ENCODE measurements around the gene TANC1.
A peak's percentile ranks its signal among the peaks of the same experiment; 100 is the strongest.

TANC1 gene

DNA sequence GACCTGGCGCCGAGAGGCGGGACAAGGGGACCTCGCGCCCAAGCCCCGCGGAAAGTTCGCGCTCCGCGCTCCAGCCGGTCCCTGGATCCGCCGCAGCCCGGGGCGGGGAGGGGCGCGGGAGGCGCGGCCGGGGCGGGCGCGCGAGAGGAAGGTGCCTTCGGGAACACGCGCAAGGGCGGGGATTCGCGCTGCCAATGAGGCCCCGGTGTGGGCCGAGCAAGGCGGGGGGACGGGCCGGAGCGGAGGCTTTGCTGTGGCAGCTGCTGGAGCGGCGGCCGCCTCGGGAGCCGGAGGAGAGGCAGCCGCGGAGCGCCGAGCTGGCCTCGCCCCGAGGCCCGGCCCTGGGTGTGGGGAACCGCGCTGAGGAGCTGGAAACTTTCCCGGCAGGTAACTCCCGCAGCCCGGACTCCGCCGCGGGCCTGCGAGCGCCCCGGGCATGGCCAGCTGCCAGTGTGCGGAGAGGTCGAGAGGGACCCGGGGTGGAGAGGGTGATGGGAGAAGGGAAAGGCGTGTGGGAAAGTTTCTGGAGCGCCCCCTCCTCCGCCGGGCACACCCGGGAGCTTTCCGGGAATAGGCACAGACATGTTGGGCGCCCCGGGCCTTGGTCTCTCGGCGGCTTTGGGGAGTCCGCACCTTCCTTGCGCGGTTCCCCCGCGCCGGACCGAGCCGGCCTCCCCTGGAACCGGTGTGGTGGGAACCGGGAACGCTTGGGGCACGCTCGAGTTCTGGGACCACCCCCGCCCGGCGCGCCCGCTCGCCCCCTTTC is at the start of gene TANC1:
Gene TANC1 (plus strand): TSS at position 245 of the 766 bp plus-strand sequence. CDS start 97,271 bp downstream, outside the sequence.
- peak; percentile 1 to 3 for DNase-seq (ENCODE audit: extremely low read depth in 1 of 2, low read depth in 1 of 2)

GRCh38 chr2:158921599-158922408 is 46.6 kb upstream of the TANC1 start:
- no peak for DNase-seq (ENCODE audit: extremely low read depth in 1 of 2, low read depth in 1 of 2)

DNA sequence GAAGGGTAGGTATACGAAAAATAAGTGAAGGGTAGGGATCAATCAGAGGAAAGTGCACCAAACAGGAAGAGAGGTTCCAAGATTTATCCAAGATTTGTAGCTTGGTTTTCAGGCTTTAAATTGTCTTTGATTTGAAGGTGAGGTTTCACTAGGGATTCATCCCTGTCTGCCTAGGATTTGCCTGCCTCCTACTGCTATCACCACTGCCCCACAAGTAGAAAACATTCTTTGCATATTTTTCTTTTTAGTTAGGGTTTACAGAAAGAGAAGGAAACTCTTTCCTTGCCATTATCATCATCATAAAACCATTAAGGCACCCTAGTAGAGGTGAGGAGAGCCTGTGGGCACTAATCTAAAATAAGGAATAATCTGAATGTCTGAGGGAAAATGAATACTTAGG is 45.8 kb upstream of the TANC1 start:
- no peak for DNase-seq (ENCODE audit: extremely low read depth in 1 of 2, low read depth in 1 of 2)

- DNase-seq (ENCODE audit: extremely low read depth in 1 of 2, low read depth in 1 of 2) = no peak
These were observed 45.3 kb upstream of the TANC1 start for GRCh38 chr2:158923180-158923594.

- DNase-seq (ENCODE audit: extremely low read depth in 1 of 2, low read depth in 1 of 2) = no peak
These were observed 44.8 kb upstream of the TANC1 start for GRCh38 chr2:158923641-158924040.

GRCh38 chr2:158926478-158926948 is 41.9 kb upstream of the TANC1 start:
- DNase-seq (ENCODE audit: extremely low read depth in 1 of 2, low read depth in 1 of 2) = no peak

DNA sequence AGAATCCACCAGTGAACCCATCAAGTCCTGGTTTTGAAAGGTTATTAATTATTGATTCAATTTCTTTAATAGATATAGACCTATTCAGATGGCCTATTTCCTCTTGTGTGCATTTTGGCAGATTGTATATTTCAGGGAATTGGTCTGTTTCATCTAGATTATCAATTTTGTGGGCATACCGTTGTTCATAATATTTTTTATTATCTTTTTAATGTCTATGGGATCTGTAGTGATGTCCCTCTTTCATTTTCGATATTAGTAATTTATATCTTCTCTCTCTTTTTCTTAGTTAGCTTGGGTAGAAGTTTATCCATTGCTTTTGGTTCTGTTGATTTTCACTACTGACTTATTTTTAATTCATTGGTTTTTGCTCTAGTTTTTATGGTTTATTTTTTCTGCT is 39.9 kb upstream of the TANC1 start:
- no peak for DNase-seq (ENCODE audit: extremely low read depth in 1 of 2, low read depth in 1 of 2)

GRCh38 chr2:158928965-158929364 is 39.5 kb upstream of the TANC1 start:
- no peak for DNase-seq (ENCODE audit: extremely low read depth in 1 of 2, low read depth in 1 of 2)

GRCh38 chr2:158931572-158931971 is 36.9 kb upstream of the TANC1 start:
- no peak for DNase-seq (ENCODE audit: extremely low read depth in 1 of 2, low read depth in 1 of 2)

DNA sequence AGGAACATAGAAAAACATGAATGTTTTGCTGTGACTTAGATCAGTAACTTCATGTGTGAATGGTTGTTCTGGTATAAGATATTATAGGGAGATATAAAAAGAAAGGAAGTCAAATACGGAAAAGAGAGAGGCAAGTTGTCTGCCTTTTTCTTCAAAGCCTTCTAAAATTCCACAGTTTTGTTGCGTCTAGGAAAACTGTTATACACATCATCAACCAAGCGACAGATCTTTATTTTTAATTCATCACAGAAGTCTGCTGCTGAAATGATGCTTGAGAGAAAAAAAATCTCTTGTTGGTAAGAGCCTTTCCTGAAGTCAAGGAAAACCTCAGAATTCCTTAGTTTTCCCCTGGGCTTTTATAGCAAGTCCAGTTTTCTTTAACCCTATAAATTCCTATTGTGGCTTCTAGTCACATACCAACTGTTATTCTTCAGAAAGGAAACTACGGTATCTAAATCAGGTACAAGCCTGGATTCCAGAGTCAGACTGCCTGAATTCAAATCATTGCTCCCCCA is 36.3 kb upstream of the TANC1 start:
- DNase-seq (ENCODE audit: extremely low read depth in 1 of 2, low read depth in 1 of 2) = no peak

GRCh38 chr2:158934170-158934569 is 34.3 kb upstream of the TANC1 start:
- no peak for DNase-seq (ENCODE audit: extremely low read depth in 1 of 2, low read depth in 1 of 2)

GRCh38 chr2:158935617-158936016 is 32.8 kb upstream of the TANC1 start:
- DNase-seq (ENCODE audit: extremely low read depth in 1 of 2, low read depth in 1 of 2) = no peak

GRCh38 chr2:158936978-158937377 is 31.5 kb upstream of the TANC1 start:
- DNase-seq (ENCODE audit: extremely low read depth in 1 of 2, low read depth in 1 of 2) = no peak

- DNase-seq (ENCODE audit: extremely low read depth in 1 of 2, low read depth in 1 of 2) = no peak
These were observed 28.1 kb upstream of the TANC1 start for GRCh38 chr2:158940356-158940755.

DNA sequence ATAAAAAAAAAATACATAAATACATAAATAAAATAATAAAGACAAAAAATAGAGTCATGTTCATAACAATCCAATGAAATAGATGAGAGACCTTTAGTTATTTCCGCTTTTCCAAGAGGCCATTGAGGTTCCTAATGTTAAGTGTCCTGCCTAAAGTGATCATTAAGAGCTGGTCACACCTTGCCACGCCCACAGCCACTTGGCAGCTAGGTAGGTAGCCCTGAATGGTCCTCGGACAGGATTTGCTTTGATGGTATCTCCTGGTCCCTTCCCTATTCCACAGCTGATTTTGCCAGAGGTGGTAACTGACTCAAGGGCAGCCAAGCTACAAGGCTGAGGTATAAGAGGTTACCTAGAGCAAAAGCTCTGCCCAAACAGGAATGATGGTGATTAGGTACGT is 24.5 kb upstream of the TANC1 start:
- no peak for DNase-seq (ENCODE audit: extremely low read depth in 1 of 2, low read depth in 1 of 2)

GRCh38 chr2:158948964-158949699 is 19.3 kb upstream of the TANC1 start:
- no peak for DNase-seq (ENCODE audit: extremely low read depth in 1 of 2, low read depth in 1 of 2)

DNA sequence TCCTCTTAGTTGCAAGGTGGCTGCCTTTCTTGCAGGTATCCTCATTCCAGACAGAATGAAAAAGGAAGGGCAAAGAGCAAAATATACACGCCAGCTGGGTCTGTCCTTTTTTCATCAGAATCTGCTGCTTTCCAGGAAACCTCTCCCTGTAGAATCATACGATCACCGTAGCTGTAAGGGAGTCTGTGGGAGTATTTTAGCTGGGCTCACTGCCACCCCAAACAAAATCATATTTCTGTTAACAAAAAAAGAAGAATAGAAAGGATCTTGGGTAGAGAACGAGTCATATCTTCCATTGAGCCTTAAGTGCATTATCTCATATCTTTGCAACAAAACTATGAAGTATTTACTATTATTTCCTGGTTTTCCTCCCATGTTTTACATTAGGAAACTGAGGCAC is 15.0 kb upstream of the TANC1 start:
- no peak for DNase-seq (ENCODE audit: extremely low read depth in 1 of 2, low read depth in 1 of 2)

GRCh38 chr2:158953926-158954763 is 14.3 kb upstream of the TANC1 start:
- no peak for DNase-seq (ENCODE audit: extremely low read depth in 1 of 2, low read depth in 1 of 2)

DNA sequence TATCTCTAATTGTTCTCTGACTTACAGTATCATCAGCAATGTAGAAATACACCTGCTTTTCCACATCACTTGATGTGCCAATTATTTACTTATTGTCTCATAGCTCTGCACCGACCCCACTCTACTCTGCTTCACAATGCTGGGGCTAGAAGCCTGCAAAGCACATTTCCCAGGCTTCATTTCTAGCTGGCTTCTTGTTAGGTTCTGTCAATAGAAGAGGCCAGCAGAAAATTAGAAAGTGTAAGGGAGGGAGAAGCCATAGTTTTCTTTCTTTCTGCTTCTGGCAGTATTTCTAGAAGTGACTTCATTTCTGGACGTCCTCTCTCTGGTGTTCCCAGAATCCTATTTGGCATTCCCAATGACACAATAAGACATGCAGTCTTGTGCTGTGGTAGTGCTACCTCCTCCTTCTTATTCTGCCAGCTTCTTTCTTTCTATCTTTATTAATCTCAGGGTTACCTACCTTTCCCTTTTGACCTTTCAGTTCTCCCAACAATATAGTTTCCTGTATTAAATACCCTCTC is 12.5 kb upstream of the TANC1 start:
- no peak for DNase-seq (ENCODE audit: extremely low read depth in 1 of 2, low read depth in 1 of 2)

GRCh38 chr2:158958365-158958764 is 10.1 kb upstream of the TANC1 start:
- no peak for DNase-seq (ENCODE audit: extremely low read depth in 1 of 2, low read depth in 1 of 2)
